ENCODE results near the gene WASF1. TPM values are rescaled to one million over a fixed set of nuclear protein-coding genes. Genes with fewer than 3 reads are reported as not detected.

WASF1 gene
- polyA plus RNA-seq, 1 experiment, result 19.5 TPM

- Histone ChIP-seq H3K27me3 (ENCODE audit: control insufficient read depth, insufficient read depth, low read length) (no peaks in the 10 kb centered on the region), H3K4me3 (ENCODE audit: low read depth, low read length) (no peak overlapping the region), H3K36me3 (ENCODE audit: control insufficient read depth, insufficient read depth, low read length) (no peaks in the 10 kb centered on the region)
- no peak for DNase-seq (ENCODE audit: low read depth)
- CTCF ChIA-PET, result no interaction called here
- POLR2A ChIA-PET, result no interaction called here
- TF ChIP-seq, protein P1, sequence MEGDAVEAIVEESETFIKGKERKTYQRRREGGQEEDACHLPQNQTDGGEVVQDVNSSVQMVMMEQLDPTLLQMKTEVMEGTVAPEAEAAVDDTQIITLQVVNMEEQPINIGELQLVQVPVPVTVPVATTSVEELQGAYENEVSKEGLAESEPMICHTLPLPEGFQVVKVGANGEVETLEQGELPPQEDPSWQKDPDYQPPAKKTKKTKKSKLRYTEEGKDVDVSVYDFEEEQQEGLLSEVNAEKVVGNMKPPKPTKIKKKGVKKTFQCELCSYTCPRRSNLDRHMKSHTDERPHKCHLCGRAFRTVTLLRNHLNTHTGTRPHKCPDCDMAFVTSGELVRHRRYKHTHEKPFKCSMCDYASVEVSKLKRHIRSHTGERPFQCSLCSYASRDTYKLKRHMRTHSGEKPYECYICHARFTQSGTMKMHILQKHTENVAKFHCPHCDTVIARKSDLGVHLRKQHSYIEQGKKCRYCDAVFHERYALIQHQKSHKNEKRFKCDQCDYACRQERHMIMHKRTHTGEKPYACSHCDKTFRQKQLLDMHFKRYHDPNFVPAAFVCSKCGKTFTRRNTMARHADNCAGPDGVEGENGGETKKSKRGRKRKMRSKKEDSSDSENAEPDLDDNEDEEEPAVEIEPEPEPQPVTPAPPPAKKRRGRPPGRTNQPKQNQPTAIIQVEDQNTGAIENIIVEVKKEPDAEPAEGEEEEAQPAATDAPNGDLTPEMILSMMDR (IDR thresholded peaks at IDR 0.05; ENCODE audit: insufficient read depth, low read depth, low read length), result no peak
Observed at GRCh38 chr6:110196874-110197273, 17.4 kb upstream of the WASF1 start.

DNA sequence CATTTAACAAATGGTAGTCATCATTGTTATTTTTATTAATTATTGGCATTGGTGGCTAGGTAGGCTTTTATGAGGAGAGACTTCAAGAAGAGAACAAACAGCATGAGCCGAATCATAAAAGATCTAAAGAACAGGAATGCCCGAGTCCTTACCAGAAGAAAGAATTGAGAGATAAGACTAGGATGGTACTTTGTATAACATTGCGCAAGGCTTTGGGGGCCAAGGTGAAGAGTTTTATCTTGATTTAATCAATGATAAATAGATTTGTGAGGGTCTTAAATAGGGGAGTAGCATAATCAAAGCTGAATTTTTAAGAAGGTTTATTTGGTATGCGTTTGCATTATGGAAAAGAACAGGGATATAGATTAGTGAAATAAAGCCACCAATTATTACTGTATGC is 16.2 kb upstream of the WASF1 start:
- ChIA-PET CTCF (no interaction called here), POLR2A (interaction anchor here (0.6 kb wide), 1 partner anchor 66 kb away, joined by 3 read pairs; no protein-coding TSS in a partner anchor)
- H3K27me3 ChIP-seq (ENCODE audit: control insufficient read depth, insufficient read depth, low read length), result no peaks in the 10 kb centered on the region
- TF ChIP-seq, protein P1 (IDR thresholded peaks at IDR 0.05; ENCODE audit: insufficient read depth, low read depth, low read length), result no peak
- no peak overlapping the region for H3K4me3 ChIP-seq (ENCODE audit: low read depth, low read length)
- no peaks in the 10 kb centered on the region for H3K36me3 ChIP-seq (ENCODE audit: control insufficient read depth, insufficient read depth, low read length)
- DNase-seq (ENCODE audit: low read depth), result no peak

DNA sequence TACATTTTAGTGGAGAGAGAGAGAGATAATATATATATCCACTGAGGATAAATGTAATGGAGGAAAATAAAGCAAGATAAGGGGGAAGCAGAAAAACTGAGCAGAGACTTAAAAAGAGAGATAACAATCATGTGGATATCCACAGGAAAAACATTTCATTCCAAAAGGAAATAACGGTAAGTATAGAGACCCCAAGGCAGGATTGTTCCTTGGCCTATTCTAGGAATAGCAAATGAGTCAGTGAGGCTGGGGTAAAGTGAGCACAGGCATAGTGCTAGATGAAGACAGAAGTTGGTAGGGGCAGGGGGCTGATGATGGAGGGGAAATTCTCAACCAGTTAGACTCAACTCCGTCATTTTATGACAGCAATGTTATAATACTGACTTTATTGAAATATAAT is 12.0 kb upstream of the WASF1 start:
- DNase-seq (ENCODE audit: low read depth), result no peak
- CTCF ChIA-PET, result no interaction called here
- H3K27me3 ChIP-seq (ENCODE audit: control insufficient read depth, insufficient read depth, low read length), result no peaks in the 10 kb centered on the region
- H3K36me3 ChIP-seq (ENCODE audit: control insufficient read depth, insufficient read depth, low read length), result no peaks in the 10 kb centered on the region
- TF ChIP-seq, protein P1 (IDR thresholded peaks at IDR 0.05; ENCODE audit: insufficient read depth, low read depth, low read length), result no peak
- no peak overlapping the region for H3K4me3 ChIP-seq (ENCODE audit: low read depth, low read length)
- POLR2A ChIA-PET, result no interaction called here

GRCh38 chr6:110190726-110191125 is 11.3 kb upstream of the WASF1 start:
- ChIA-PET CTCF (interaction anchor here (1.0 kb wide), 1 partner anchor 15 kb away, joined by 3 read pairs; no protein-coding TSS in a partner anchor), POLR2A (no interaction called here)
- DNase-seq (ENCODE audit: low read depth), result no peak

DNA sequence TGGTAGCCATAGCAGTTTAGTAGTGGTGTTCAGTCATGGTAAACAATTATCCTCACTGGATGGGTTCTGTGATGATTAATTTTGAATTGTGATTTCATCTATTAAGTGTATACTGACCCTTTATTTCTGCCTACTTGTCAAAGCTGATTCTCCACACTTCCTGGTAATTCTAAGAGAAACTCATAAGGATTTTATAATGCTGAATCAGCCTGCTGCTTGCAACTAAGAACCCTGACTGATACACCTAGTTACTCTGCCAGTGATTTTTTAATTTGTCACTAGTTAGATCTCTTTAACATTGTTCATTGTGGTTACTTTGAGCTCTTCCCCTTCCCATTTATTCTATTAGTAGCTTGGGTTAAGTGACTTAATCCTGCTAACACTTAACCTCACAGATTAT is 9.3 kb upstream of the WASF1 start:
- TF ChIP-seq, protein P1 (IDR thresholded peaks at IDR 0.05; ENCODE audit: insufficient read depth, low read depth, low read length), result no peak
- CTCF ChIA-PET, result interaction anchor here (1.2 to 1.5 kb wide), 2 partner anchors 10 to 14 kb away, joined by 4 read pairs; partner anchors contain the start of gene WASF1
- DNase-seq (ENCODE audit: low read depth), result no peak
- POLR2A ChIA-PET, result no interaction called here
- Histone ChIP-seq H3K36me3 (ENCODE audit: control insufficient read depth, insufficient read depth, low read length) (no peaks in the 10 kb centered on the region), H3K4me3 (ENCODE audit: low read depth, low read length) (no peak overlapping the region), H3K27me3 (ENCODE audit: control insufficient read depth, insufficient read depth, low read length) (no peaks in the 10 kb centered on the region)

More at GRCh38 chr6:110190726-110191125, 11.3 kb upstream of the WASF1 start:
- Histone ChIP-seq H3K4me3 (ENCODE audit: low read depth, low read length) (no peak overlapping the region), H3K27me3 (ENCODE audit: control insufficient read depth, insufficient read depth, low read length) (no peaks in the 10 kb centered on the region), H3K36me3 (ENCODE audit: control insufficient read depth, insufficient read depth, low read length) (no peaks in the 10 kb centered on the region)
- TF ChIP-seq, protein P1 (IDR thresholded peaks at IDR 0.05; ENCODE audit: insufficient read depth, low read depth, low read length), result no peak
